Mononuclear cell (primary cell): ENCODE measurements around the gene TERT. TPM values are rescaled to one million over a fixed set of nuclear protein-coding genes. Genes with fewer than 3 reads are reported as not detected.

Source experiments
- H3K27me3 ChIP-seq: 2 replicates; pipeline ENCODE4 v1.6.0; 2011; ENCODE audit warnings: low read length, control low read depth; ENCODE audit not compliant: insufficient read depth
- H3K4me1 ChIP-seq: 2 replicates; pipeline ENCODE4 v1.5.1; 2011; ENCODE audit warnings: mild to moderate bottlenecking, low read length, control low read depth; ENCODE audit not compliant: insufficient read depth
- H3K4me3 ChIP-seq: 2 replicates; pipeline ENCODE4 v1.5.1; 2011; ENCODE audit warnings: mild to moderate bottlenecking, low read length, moderate library complexity
- H3K9me3 ChIP-seq: 2 replicates; pipeline ENCODE4 v1.5.1; 2011; ENCODE audit warnings: low read depth, mild to moderate bottlenecking, control low read depth, low read length
- total RNA-seq: library from RNA; depleted of rRNA; stranded (reverse); fragments of >200 nt; gene quantifications from one replicate; pipeline ENCODE4 v1.2.3, GENCODE V29; 2012

Gene TERT
- total RNA-seq, 1 donor, result under 0.01 TPM

DNA sequence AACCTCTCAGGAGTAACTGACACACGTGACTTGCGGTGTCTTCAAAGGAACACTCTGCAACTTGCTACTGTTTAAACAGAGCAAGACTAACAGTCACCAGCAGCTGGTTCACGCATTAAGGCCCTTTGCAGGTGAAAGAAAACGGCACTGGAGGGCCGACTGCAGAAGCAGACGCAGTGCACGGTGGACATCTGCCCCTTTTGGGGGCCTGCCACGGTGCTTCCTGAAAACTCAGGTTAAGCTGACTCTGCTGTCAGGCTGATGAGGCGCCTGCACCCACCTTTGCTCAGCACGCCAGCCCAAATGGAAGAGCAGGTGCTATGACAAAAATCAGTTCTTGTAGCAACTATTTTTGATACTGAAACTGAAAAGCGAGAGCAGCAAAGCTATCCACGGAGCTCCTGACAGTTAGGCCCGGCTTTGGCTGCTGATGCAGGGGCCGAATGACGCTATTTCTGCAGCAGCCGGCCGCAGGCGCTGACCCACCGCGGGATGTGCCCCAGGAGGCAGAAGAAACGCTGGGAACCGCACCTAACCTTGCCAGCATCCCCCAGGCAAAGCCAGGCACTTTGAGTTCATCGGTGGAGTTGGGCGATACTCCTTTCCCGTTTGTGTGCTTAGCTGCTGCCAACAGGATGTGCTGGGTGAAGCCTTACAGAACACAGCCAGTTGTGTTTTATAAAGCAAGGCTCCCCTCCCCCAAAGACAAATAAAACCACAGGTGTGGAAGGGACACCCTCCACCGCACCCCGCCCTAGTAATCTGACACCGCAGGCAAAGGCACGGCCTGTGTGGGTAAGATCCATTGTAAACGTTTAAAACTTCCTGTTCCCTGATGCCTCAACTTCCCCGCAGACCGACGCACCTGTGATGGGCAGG lies 21.1 kb upstream of the TERT start:
- Histone ChIP-seq H3K4me1 (peaks cover 54% of the 10 kb centered on the region), H3K9me3 (no peaks in the 10 kb centered on the region), H3K4me3 (peak overlapping the region; percentile 14), H3K27me3 (no peaks in the 10 kb centered on the region)

DNA sequence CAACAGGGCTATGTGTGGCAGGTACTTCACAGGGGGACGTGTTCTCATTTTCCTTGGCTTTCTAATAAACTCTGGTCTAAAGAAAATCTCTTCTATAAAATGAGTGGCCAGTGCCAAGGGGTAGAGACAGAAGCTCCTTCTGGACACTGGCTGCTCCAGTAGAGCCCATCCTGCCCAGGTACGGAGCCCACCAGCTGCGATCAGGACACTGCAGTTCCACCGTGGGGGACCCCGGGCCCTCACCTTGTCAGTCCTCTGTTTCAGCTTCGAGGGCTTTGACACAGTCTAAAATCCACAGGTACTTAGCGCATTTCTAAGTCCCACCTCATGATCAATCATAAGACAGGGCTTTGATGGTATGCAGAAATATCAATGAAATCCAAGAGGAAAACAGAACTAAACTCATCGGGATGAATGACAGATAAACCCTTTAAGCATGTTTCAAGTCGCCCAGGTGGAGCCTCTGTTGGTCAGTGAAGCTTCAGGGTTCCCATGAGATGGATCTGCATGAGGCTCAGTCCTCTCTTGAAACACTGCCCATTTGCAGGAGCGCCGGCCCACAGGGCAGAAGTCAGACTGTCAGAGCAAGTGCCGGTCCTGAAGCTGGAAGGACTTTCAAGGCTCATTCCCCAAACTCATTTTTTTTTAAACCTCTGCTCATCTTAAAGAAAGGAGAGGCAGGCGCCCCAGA lies 20.3 kb upstream of the TERT start:
- H3K9me3 ChIP-seq, result no peaks in the 10 kb centered on the region
- peaks cover 54% of the 10 kb centered on the region for H3K4me1 ChIP-seq
- no peak overlapping the region for H3K4me3 ChIP-seq
- H3K27me3 ChIP-seq, result no peaks in the 10 kb centered on the region

DNA sequence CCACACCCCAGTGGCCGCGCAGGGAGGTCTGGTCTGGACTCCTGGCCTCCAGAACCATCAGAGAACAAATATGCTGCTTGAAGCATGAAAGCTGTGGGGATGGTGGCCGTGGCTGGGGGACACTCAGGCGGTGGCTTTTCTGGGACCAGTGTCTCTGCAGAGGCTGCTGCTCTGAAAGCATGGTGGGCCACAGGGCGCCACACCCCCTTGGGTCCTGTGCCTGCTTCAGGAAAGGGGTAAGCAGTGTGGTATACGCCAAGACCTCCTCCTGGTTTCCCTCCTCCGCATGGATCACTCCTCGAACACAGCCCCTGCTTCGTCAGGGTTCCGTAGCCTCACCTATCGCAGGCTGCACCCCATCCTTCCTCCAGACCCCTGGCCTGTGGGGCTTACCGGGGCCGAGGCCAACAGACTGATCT lies 19.7 kb upstream of the TERT start:
- no peaks in the 10 kb centered on the region for H3K9me3 ChIP-seq
- peaks cover 54% of the 10 kb centered on the region for H3K4me1 ChIP-seq
- no peak overlapping the region for H3K4me3 ChIP-seq
- H3K27me3 ChIP-seq, result no peaks in the 10 kb centered on the region

DNA sequence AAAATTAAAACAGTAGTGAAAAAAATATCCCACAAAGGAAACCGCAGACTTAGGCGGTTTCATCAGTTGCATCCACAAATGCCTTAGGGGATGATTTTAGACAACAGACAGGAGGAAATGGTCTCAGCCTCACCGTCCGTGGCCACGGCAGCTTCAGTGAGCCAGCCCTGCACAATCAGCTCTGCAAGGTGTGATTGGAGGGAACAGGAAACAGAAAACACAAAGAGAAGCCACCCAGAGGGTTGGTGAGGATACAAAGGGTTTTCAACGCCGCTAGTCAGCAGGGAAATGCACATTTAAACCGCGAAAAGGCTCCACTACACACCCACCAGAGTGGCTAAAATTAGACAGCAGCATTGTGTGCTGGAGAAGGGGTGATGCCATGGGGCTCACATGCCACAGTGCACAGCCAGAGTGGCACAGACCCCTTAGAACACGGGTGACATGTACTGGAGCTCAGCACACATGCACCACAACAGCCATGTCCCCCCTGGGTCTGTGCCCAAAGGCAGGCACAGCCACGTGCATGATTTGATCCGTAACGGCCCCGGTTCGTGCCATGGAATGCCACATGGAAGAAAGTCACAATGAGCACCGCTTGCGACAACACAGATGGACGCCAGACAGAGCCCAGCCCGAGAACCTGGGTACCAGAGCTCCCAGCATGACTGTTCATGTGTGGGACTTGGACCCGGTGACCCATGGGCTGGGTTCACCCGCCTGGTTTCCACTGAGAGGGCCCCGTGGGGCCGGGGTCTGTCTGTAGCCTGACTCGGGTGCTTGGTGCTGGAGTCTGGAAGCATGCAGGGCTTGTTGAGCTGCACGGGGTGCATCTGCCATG lies 18.3 kb upstream of the TERT start:
- H3K4me1 ChIP-seq, result peaks cover 54% of the 10 kb centered on the region
- H3K9me3 ChIP-seq, result no peaks in the 10 kb centered on the region
- no peaks in the 10 kb centered on the region for H3K27me3 ChIP-seq
- no peak overlapping the region for H3K4me3 ChIP-seq

DNA sequence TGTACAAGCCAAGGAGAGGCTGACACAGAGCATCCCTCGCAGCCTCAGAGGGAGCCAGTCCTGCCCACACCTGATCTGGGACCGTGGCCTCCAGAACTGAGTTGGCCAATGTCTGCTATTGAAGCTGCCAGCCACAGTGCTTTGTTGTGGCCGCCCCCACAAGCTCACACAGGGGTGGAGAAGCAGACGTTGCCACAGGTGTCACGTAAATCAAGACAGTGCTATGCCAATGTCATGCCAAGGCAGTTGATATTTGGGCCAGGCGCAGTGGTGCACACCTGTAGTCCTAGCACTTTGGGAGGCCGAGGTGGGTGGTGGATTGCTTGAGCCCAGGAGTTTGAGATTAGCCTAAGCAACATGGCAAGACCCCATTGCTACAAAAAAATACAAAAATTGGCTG lies 17.3 kb upstream of the TERT start:
- Histone ChIP-seq H3K27me3 (no peaks in the 10 kb centered on the region), H3K4me3 (no peak overlapping the region), H3K9me3 (no peaks in the 10 kb centered on the region), H3K4me1 (peaks cover 53% of the 10 kb centered on the region)

DNA sequence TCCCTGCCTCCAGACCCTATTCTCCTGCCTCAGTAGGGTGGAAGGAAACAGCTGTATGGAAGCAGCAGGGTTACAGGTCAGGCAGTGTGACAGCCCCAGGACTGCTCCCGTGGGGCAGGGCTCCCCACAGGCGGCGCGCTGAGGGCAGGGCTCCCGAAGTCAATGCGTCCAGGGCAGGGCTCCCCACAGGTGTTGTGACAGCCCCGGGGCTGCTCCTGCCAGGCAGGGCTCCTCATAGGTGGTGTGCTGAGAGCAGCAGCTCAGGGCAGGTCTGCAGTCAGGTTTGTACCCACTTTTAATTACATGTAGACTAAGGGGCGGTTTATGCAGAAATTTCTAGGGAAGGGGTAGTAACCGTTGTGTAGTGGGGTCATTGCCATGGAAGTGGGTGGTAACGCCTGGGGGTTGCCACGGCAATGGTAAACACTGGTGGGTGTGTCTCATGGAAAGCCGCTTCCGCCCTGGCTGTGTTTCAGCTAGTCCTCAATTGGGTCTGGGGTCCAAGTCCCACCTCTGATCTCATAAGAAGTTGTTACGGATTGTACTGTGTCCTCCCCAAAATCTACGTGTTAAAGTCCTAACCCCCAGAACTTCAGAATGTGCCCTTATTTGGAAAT lies 16.7 kb upstream of the TERT start:
- Histone ChIP-seq H3K9me3 (no peaks in the 10 kb centered on the region), H3K4me3 (no peak overlapping the region), H3K4me1 (peaks cover 46% of the 10 kb centered on the region), H3K27me3 (no peaks in the 10 kb centered on the region)

DNA sequence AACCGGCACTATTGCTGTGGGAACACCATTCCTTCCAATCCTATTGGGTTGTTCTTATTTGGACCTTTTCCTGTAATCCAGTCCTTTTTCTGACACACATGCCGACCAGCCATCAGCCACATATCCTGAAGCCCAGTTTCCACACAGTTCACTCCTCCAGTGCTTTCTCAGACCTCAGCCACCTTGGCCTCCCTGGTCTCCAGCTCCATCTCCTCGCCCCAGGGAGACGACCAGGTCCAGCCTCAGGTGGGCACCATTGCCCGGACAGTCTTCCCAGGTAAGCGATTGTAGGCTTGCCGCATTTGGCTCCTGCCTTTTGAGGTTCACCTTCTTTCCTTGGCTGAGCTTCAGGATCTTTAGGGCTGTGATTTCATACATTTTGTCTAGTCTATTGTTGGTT lies 15.2 kb upstream of the TERT start:
- peaks cover 32% of the 10 kb centered on the region for H3K4me1 ChIP-seq

DNA sequence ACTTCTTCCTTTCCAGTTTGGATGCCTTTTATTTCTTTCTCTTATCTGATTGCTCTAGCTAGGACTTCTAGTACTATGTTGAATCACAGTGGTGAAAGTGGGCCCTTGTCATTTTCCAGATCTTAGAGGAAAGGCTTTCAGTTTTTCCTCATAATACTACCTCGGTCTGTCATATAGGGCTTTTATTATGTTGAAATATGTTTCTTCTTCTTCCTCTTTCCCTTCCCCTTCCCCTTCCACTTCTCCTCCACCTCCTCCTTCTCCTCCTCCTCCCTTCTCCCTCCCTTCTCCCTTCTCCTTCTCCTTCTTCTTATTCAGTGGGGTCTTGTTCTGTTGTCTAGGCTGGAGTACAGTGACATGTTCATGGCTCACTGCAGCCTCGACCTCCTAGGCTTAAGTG lies 9.2 kb upstream of the TERT start:
- Histone ChIP-seq H3K9me3 (no peaks in the 10 kb centered on the region), H3K4me3 (no peak overlapping the region), H3K4me1 (peaks cover 4% of the 10 kb centered on the region), H3K27me3 (no peaks in the 10 kb centered on the region)

More for the DNA sequence above, 15.2 kb upstream of the TERT start:
- no peak overlapping the region for H3K4me3 ChIP-seq
- no peaks in the 10 kb centered on the region for H3K27me3 ChIP-seq
- H3K9me3 ChIP-seq, result no peaks in the 10 kb centered on the region

DNA sequence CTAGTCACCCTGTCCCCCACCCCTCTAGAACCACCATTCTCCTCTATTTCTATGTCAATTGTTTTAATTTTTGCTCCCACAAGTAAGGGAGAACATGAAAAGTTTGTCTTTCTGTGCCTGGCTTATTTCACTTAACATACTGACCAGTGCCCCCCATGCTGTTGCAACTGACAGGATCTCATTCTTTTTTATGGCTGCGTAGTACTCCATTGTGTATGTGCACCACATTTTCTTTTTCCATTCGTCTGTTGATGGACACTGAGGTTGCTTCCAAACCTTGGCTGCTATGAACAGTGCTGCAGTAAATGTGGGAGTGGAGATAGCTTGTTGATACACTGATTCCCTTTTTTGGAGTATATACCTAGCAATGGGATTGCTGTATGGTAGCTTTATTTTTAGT lies 7.4 kb upstream of the TERT start:
- Histone ChIP-seq H3K4me3 (no peak overlapping the region), H3K4me1 (peaks cover 4% of the 10 kb centered on the region), H3K9me3 (no peaks in the 10 kb centered on the region), H3K27me3 (no peaks in the 10 kb centered on the region)

DNA sequence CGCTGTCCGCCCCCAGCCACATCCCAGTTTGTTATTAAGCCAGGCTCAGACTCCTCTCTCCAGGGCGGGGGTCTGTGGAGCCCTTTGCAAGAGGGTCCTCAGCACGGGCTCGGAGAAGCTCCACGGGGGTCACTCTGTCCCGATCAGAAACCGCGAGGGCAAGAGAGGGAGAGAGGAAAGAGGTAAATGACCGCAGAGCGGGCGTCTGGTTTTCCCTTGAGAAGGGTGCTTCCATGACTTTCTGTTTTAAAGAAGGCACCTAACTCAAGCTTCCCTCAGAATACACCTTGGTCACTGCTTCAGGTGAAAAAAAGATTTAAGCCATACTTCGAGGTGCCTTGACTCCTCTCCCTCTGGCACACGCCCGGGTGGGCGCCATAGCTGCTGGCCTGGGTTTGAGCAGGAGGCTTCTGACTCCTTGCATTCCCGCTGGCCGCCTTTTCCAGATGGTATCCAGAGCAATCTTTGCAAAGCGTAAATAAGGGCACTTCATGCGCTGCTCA lies 5.8 kb upstream of the TERT start:
- Histone ChIP-seq H3K4me1 (peaks cover 4% of the 10 kb centered on the region), H3K27me3 (no peaks in the 10 kb centered on the region), H3K9me3 (no peaks in the 10 kb centered on the region), H3K4me3 (no peak overlapping the region)

DNA sequence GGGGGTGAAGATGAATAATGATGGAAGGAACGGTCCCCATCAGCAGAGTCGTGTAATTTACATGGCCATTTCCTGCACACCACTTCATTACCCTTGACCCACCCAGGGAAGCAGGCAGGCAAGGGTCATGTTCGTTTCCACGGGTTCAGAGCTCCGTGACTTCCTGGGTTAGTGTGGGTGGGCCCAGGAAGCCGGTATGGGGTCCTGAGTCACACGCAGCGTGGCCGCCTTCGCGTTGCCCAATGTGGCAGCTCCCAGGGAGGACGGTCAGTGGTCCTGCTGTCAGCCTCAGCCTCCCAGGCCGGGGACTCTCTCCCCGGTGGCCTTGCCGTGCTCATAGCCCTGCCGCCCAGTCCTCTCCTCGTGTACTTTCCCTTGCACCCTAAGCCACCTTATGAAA lies 5.1 kb upstream of the TERT start:
- Histone ChIP-seq H3K4me1 (peaks cover 4% of the 10 kb centered on the region), H3K9me3 (no peaks in the 10 kb centered on the region), H3K4me3 (no peak overlapping the region), H3K27me3 (no peaks in the 10 kb centered on the region)

DNA sequence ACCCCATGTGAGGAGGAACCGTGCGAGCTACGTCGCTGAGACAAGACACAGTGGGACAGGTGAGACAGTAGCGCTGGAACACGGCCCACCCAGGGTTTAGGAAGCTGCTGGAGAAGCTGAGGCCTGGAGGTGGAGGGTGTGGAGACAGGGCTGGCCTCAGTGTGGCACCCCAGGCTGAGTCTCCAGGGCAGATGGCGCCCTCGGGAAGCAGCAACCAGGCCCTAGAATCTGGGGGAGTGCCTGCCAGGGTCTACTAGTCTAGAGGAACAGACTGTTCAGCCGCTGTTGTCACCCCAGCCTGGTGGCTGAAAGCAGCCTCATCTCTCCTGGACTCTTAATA lies 4.6 kb upstream of the TERT start:
- no peak overlapping the region for H3K4me3 ChIP-seq

DNA sequence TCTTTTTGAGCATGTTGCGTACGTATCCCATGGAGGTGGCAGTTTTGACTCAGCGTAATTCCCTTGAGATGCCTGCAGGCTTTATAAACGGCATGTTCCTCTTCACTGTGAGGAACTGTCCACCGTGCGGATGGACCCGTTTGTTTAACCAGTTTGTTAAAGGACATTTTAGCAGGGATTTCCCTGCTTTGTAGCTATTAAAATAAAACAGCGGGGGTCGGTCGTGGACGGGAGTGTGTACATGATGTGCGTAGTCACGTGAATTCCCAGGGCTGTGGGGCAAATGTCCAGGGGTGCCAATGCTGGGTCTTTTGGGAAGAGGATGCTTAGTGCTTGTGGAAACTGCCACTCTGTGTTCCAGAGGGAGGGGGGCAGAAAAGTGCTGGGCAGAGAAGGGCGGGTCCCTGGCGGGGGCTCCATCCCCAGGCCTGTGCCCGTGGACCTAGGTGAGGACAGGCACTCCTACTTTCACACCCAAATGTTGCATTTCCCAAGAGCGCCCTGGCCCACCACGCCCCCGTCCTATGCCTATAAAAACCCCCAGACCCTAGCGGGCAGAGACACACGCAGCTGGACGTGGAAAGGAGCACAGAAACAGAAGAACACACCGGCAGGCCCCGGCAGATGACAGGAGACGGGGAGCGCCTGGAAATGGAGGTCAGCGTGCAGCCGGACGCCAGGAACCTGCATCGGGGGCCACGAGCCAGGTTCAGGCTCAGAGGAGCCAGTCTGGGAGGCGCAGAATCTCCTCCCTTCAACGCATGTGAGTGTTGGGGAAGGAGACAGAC lies 4.0 kb upstream of the TERT start:
- Histone ChIP-seq H3K4me3 (no peak overlapping the region), H3K27me3 (no peaks in the 10 kb centered on the region), H3K9me3 (no peaks in the 10 kb centered on the region), H3K4me1 (peaks cover 9% of the 10 kb centered on the region)

More for the DNA sequence above, 4.6 kb upstream of the TERT start:
- no peaks in the 10 kb centered on the region for H3K9me3 ChIP-seq
- peaks cover 6% of the 10 kb centered on the region for H3K4me1 ChIP-seq
- no peaks in the 10 kb centered on the region for H3K27me3 ChIP-seq

DNA sequence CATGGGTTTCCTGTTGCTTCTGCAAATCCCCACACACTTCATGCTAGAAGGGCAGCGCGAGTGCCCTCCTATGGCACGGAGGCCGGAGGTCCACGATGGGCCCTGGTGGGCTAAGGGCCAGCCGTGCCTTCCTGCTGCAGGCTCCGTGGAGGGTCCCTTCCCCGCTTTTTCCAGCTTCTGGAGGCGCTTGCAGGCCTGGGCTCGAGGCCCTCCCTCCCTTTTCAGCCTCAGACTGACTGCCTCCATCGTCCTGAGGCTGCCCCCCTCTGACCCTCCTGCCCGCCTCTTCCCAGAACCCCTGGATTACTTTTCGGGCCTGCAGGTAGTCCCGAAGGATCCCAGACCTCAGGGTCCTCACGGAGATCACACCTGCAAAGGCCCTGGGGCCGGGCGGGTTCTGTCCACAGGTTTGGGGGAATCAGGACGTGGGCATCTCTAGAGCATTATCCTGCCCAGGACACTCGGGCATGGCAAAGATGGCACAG lies 3.2 kb upstream of the TERT start:
- peaks cover 8% of the 10 kb centered on the region for H3K4me1 ChIP-seq
- no peak overlapping the region for H3K4me3 ChIP-seq
- no peaks in the 10 kb centered on the region for H3K9me3 ChIP-seq
- no peaks in the 10 kb centered on the region for H3K27me3 ChIP-seq
